GM12872 (cell line): ENCODE results near the gene PTPN9.

Source experiments
- TF ChIP-seq, protein P1 (sequence below): IDR thresholded peaks from 3 replicates; pipeline ENCODE4 v1.5.1; 2011; ENCODE audit warnings: low read depth, mild to moderate bottlenecking, low read length, moderate library complexity; ENCODE audit not compliant: insufficient read depth

PTPN9 gene

DNA sequence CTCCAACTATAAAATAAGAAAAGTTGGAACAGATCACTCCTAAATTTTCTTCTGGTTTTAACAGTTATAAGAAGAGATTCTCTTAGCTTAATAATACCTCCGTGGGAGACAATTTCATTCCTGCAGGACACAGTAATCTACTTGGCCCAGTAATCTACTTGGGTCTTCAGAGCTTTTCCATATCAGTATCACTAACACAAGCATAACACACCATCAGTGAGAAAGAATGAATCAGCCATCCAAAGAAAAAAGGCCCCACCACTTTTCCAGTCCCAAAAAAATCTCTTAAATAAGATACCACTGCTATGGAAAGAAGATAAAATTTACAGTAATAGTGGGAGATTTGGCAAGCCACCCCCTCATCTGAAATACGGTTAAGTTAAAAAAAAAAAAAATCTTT lies 147.8 kb downstream of the PTPN9 start:
- TF ChIP-seq, protein P1, sequence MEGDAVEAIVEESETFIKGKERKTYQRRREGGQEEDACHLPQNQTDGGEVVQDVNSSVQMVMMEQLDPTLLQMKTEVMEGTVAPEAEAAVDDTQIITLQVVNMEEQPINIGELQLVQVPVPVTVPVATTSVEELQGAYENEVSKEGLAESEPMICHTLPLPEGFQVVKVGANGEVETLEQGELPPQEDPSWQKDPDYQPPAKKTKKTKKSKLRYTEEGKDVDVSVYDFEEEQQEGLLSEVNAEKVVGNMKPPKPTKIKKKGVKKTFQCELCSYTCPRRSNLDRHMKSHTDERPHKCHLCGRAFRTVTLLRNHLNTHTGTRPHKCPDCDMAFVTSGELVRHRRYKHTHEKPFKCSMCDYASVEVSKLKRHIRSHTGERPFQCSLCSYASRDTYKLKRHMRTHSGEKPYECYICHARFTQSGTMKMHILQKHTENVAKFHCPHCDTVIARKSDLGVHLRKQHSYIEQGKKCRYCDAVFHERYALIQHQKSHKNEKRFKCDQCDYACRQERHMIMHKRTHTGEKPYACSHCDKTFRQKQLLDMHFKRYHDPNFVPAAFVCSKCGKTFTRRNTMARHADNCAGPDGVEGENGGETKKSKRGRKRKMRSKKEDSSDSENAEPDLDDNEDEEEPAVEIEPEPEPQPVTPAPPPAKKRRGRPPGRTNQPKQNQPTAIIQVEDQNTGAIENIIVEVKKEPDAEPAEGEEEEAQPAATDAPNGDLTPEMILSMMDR: no peak

DNA sequence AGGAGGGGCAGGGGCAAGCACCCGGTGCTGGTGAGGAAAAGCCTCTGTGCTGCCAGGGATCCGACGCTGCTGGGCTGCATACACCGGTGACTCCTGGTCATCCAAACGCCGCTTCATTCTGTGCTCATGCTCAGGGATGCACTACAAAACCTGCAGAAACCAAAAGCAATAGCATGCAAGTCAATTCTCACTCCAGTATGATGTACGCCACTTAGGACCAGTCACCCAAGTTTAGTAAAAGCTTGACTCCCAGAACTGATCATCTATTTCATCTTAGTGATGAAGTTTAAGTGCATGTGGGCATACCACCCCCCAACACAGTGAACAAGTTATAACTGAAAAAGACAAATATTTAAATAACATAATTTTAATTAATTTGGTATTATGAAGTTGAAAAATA lies 148.9 kb downstream of the PTPN9 start:
- TF ChIP-seq, protein P1: no peak

DNA sequence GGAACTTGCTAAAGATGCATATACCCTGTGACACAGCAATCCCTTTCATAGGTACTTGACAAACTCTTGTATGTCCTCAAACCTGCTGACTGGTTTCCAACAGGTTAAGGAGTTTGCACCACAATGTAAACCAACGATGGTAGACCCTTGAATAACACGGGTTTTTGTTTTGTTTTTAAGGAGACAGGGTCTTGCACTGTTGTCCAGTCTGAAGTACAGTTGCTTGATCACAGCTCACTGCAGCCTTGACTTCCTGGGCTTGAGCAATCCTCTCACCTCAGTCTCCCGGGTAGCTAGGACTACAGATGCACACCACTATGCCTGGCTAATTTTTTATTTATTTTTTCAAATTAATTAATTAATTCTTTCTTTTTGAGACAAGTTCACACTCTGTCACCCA lies 151.0 kb downstream of the PTPN9 start:
- TF ChIP-seq, protein P1: no peak

DNA sequence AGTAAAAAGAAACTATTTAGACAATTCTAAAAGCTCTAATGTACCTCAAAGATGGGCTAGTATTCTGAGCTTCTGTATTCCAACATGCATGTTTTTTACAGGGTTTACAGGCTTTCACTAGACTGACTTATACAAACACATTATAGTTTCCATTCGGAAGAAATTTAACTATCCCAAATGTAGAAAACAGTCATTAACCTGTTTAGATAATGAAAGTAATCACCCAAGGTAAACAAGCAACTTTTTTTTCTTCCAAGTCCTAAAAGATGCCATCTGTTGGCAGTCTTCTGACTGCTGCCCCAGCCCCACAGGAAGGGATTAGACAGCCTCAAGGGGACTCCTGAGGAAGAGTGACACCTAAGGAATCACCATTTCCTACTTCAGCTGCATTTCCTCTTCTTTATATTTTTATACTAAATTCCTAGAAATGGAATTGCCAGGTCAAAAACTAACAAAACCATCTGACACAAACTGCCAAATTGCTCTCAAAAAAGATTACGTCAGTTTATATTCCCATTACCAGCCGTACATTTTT lies 153.1 kb downstream of the PTPN9 start:
- TF ChIP-seq, protein P1: no peak

DNA sequence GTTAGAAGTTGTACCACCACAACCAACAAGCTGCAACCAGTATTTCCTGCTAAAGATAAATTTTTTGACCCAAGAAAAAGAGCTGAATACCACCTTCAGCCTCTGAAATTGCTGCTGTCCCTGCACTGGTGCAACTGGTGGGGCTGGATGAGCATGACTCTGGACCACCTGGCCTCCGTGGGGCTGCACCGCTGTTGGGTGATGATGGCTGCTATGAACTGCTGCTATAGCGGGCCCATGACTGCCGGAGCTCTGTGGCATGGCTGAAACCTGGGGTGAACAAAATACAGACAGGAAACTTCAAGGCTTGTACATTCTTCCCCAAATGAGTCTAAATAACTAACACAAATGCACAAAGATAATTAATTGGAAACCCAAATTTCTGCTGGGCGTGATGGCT lies 156.6 kb downstream of the PTPN9 start:
- TF ChIP-seq, protein P1: no peak

DNA sequence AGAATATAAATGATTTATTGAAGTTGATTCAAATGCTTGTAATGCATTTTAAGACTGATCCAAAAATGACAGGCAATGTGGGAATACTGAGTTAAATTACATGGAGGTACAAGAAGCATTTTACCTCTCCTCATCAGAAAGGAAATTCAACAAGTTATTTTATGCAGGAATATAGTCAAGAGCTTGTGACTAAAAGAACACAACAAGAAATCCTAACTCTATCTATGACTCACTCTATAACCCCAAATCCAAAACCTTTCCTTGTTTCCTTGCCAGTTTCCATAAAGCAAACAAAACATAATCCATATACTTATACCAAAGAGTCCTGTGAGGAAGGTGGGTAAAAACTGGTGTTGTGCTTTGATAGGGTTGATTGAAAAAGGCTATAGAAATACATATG lies 158.4 kb downstream of the PTPN9 start:
- TF ChIP-seq, protein P1: no peak

DNA sequence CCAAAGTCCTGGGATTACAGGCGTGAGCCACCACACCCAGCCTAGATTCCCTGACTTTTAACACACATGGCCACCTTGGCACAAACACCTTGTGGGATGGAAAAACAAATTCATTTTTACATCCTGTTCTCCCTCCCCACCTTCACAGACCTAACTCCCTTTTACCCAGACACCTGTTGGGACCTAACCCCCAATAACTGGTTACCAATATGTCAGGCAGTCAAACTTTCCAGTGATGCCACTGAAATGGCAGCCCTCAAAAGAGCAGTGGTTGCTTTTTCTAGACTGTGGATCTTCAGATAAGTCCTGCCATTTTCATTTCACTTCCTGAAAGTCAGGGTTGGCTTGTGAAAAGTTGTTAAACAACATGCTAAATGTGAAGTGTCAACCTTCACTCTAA lies 162.5 kb downstream of the PTPN9 start:
- TF ChIP-seq, protein P1: no peak
